ENCODE results near the gene POPDC3. TPM values are rescaled to one million over a fixed set of nuclear protein-coding genes. Genes with fewer than 3 reads are reported as not detected.
"Not testable (repeated sequence)": the region's sequence is repeated elsewhere in the genome, so short reads cannot be mapped to it uniquely, and the experiment has no call there.

POPDC3 gene
- total RNA-seq, 1 donor from 2014 or later = 0.58 TPM

GRCh38 chr6:105184921-105185320 lies 5.1 kb upstream of the POPDC3 start:
- Histone ChIP-seq H3K36me3 (ENCODE audit: control insufficient read depth, insufficient read depth, low read length) (no peaks in the 10 kb centered on the region), H3K27me3 (ENCODE audit: control insufficient read depth, insufficient read depth, low read length) (no peaks in the 10 kb centered on the region), H3K4me3 (ENCODE audit: low read depth, low read length) (no peak overlapping the region)
- no peak for DNase-seq (ENCODE audit: low read depth)
- no peak for TF ChIP-seq CTCF (IDR thresholded peaks at IDR 0.05; ENCODE audit: insufficient read depth, low read length, poor library complexity, severe bottlenecking)

- Histone ChIP-seq H3K27me3 (ENCODE audit: control insufficient read depth, insufficient read depth, low read length) (no peaks in the 10 kb centered on the region), H3K4me3 (ENCODE audit: low read depth, low read length) (no peak overlapping the region), H3K36me3 (ENCODE audit: control insufficient read depth, insufficient read depth, low read length) (no peaks in the 10 kb centered on the region)
- TF ChIP-seq CTCF (IDR thresholded peaks at IDR 0.05; ENCODE audit: insufficient read depth, low read length, poor library complexity, severe bottlenecking) = no peak
- DNase-seq (ENCODE audit: low read depth) = no peak
Observed at GRCh38 chr6:105181981-105182515, 2.2 kb upstream of the POPDC3 start.

- TF ChIP-seq CTCF (IDR thresholded peaks at IDR 0.05; ENCODE audit: insufficient read depth, low read length, poor library complexity, severe bottlenecking) = no peak
- H3K4me3 ChIP-seq (ENCODE audit: low read depth, low read length) = no peak overlapping the region
Observed at GRCh38 chr6:105178636-105179035, 1.2 kb downstream of the POPDC3 start.

GRCh38 chr6:105178110-105178509 lies 1.7 kb downstream of the POPDC3 start:
- Histone ChIP-seq H3K36me3 (ENCODE audit: control insufficient read depth, insufficient read depth, low read length) (no peaks in the 10 kb centered on the region), H3K27me3 (ENCODE audit: control insufficient read depth, insufficient read depth, low read length) (no peaks in the 10 kb centered on the region), H3K4me3 (ENCODE audit: low read depth, low read length) (no peak overlapping the region)
- DNase-seq (ENCODE audit: low read depth) = peak; percentile 32
- TF ChIP-seq CTCF (IDR thresholded peaks at IDR 0.05; ENCODE audit: insufficient read depth, low read length, poor library complexity, severe bottlenecking) = no peak

More at GRCh38 chr6:105178636-105179035, 1.2 kb downstream of the POPDC3 start:
- H3K27me3 ChIP-seq (ENCODE audit: control insufficient read depth, insufficient read depth, low read length) = no peaks in the 10 kb centered on the region
- no peaks in the 10 kb centered on the region for H3K36me3 ChIP-seq (ENCODE audit: control insufficient read depth, insufficient read depth, low read length)
- DNase-seq (ENCODE audit: low read depth) = no peak

- TF ChIP-seq CTCF (IDR thresholded peaks at IDR 0.05; ENCODE audit: insufficient read depth, low read length, poor library complexity, severe bottlenecking) = no peak
- Histone ChIP-seq H3K27me3 (ENCODE audit: control insufficient read depth, insufficient read depth, low read length) (no peaks in the 10 kb centered on the region), H3K36me3 (ENCODE audit: control insufficient read depth, insufficient read depth, low read length) (no peaks in the 10 kb centered on the region), H3K4me3 (ENCODE audit: low read depth, low read length) (no peak overlapping the region)
- DNase-seq (ENCODE audit: low read depth) = no peak
Observed at GRCh38 chr6:105177556-105177955, 2.3 kb downstream of the POPDC3 start.

GRCh38 chr6:105174512-105174911 lies 5.3 kb downstream of the POPDC3 start:
- Histone ChIP-seq H3K36me3 (ENCODE audit: control insufficient read depth, insufficient read depth, low read length) (no peaks in the 10 kb centered on the region), H3K27me3 (ENCODE audit: control insufficient read depth, insufficient read depth, low read length) (no peaks in the 10 kb centered on the region), H3K4me3 (ENCODE audit: low read depth, low read length) (no peak overlapping the region)
- TF ChIP-seq CTCF (IDR thresholded peaks at IDR 0.05; ENCODE audit: insufficient read depth, low read length, poor library complexity, severe bottlenecking) = no peak
- no peak for DNase-seq (ENCODE audit: low read depth)

- not testable (repeated sequence) for H3K36me3 ChIP-seq (ENCODE audit: control insufficient read depth, insufficient read depth, low read length); H3K4me3 ChIP-seq (ENCODE audit: low read depth, low read length); DNase-seq (ENCODE audit: low read depth); H3K27me3 ChIP-seq (ENCODE audit: control insufficient read depth, insufficient read depth, low read length)
Observed at GRCh38 chr6:105172515-105172914, 7.3 kb downstream of the POPDC3 start.

Data from kidney epithelial cell (primary cell).